Measurements from ENCODE around the gene FAM149A. TPM values are rescaled to one million over a fixed set of nuclear protein-coding genes. Genes with fewer than 3 reads are reported as not detected.

FAM149A gene
- polyA plus RNA-seq, 3 donors: not detected

DNA sequence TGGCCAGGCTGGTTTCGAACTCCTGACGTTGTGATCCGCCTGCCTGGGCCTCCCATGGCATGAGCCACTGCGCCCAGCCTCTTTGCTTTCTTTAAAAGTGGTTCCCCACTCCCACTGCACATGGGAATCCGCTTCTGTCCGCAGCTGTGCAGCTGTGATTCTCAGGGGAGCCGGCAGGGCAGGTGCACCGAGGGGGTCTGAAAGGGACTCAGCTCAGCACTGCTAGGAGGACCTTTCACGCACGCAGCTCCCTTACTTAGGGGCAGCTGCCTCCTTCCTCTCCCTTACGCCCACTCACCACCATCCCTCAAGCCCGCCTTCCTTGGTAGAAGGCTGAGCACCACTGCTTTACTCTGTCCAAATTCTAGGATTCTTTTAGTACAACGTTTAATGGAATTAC, 46.4 kb downstream of the FAM149A start:
- no peak overlapping the region for H3K4me3 ChIP-seq (replicated peaks in 1 of 3; ENCODE audit: low read depth in 2 of 3, low read length in 3 of 3)
- Mint-ChIP-seq H3K27ac (no peak overlapping the region), H3K27me3 (ENCODE audit: low read depth in 3 of 3) (peaks cover 20 to 41% (median 31%) of the 10 kb centered on the region in 3 donors), H3K9me3 (peaks cover 0 to 3% (median 0%) of the 10 kb centered on the region in 7 donors), H3K4me3 (no peak overlapping the region), H3K36me3 (no peaks in the 10 kb centered on the region), H3K4me1 (no peaks in the 10 kb centered on the region)
- no peak overlapping the region for H3K27ac ChIP-seq (ENCODE audit: low read depth in 1 of 2, low read length in 2 of 2)
- 95% methylated on average over 10 of the region's 13 CpGs for WGBS (ENCODE audit: insufficient coverage)
- H4K20me1 ChIP-seq (ENCODE audit: insufficient read depth, low read length): no peaks in the 10 kb centered on the region
- TF ChIP-seq CTCF (IDR thresholded peaks at IDR 0.05): no peak
- no peaks in the 10 kb centered on the region for H3K79me2 ChIP-seq (ENCODE audit: insufficient read depth, low read length)
- no peaks in the 10 kb centered on the region for H3K4me1 ChIP-seq (ENCODE audit: control insufficient read depth in 1 of 2, insufficient read depth in 2 of 2, low read length in 2 of 2)
- H3K27me3 ChIP-seq (ENCODE audit: control insufficient read depth in 2 of 2, insufficient read depth in 2 of 2, low read length in 2 of 2): peaks cover 8 to 23% of the 10 kb centered on the region in 2 donors
- no peak for DNase-seq
- H3K36me3 ChIP-seq (replicated peaks in 1 of 2; ENCODE audit: control insufficient read depth in 1 of 2, insufficient read depth in 2 of 2, low read length in 2 of 2): no peaks in the 10 kb centered on the region
- H3K9ac ChIP-seq (ENCODE audit: insufficient read depth, low read length, poor library complexity, severe bottlenecking): no peak overlapping the region
- no peaks in the 10 kb centered on the region for H3K9me3 ChIP-seq (replicated peaks in 1 of 2; ENCODE audit: control insufficient read depth in 1 of 2, insufficient read depth in 1 of 2, low read length in 2 of 2)
- no peak overlapping the region for H2AFZ ChIP-seq (ENCODE audit: insufficient read depth, low read depth, low read length, poor library complexity, severe bottlenecking)
- intact Hi-C loops (cut with micrococcal nuclease): no loop called here
- H3K4me2 ChIP-seq (replicated peaks; ENCODE audit: extremely low read depth, low read length, poor library complexity, severe bottlenecking): no peak overlapping the region

GRCh38 chr4:186151499-186151898, 47.0 kb downstream of the FAM149A start:
- Histone ChIP-seq H3K9me3 (replicated peaks in 1 of 2; ENCODE audit: control insufficient read depth in 1 of 2, insufficient read depth in 1 of 2, low read length in 2 of 2) (no peaks in the 10 kb centered on the region), H3K36me3 (replicated peaks in 1 of 2; ENCODE audit: control insufficient read depth in 1 of 2, insufficient read depth in 2 of 2, low read length in 2 of 2) (no peaks in the 10 kb centered on the region), H3K4me3 (replicated peaks in 1 of 3; ENCODE audit: low read depth in 2 of 3, low read length in 3 of 3) (no peak overlapping the region), H3K4me1 (ENCODE audit: control insufficient read depth in 1 of 2, insufficient read depth in 2 of 2, low read length in 2 of 2) (no peaks in the 10 kb centered on the region), H3K9ac (ENCODE audit: insufficient read depth, low read length, poor library complexity, severe bottlenecking) (no peak overlapping the region), H2AFZ (ENCODE audit: insufficient read depth, low read depth, low read length, poor library complexity, severe bottlenecking) (no peak overlapping the region), H3K27me3 (ENCODE audit: control insufficient read depth in 2 of 2, insufficient read depth in 2 of 2, low read length in 2 of 2) (peaks cover 2 to 17% of the 10 kb centered on the region in 2 donors), H3K4me2 (replicated peaks; ENCODE audit: extremely low read depth, low read length, poor library complexity, severe bottlenecking) (no peak overlapping the region), H4K20me1 (ENCODE audit: insufficient read depth, low read length) (no peaks in the 10 kb centered on the region), H3K79me2 (ENCODE audit: insufficient read depth, low read length) (no peaks in the 10 kb centered on the region), H3K27ac (ENCODE audit: low read depth in 1 of 2, low read length in 2 of 2) (no peak overlapping the region)
- H3K9me3 Mint-ChIP-seq: peaks cover 0 to 3% (median 0%) of the 10 kb centered on the region in 7 donors
- DNase-seq: no peak
- H3K27ac Mint-ChIP-seq: no peak overlapping the region
- intact Hi-C loops (cut with micrococcal nuclease): no loop called here
- no peaks in the 10 kb centered on the region for H3K36me3 Mint-ChIP-seq
- WGBS (ENCODE audit: insufficient coverage): 85% methylated on average over 2 of the region's 7 CpGs
- H3K4me3 Mint-ChIP-seq: no peak overlapping the region
- no peak for TF ChIP-seq CTCF (IDR thresholded peaks at IDR 0.05)
- no peaks in the 10 kb centered on the region for H3K4me1 Mint-ChIP-seq
- H3K27me3 Mint-ChIP-seq (ENCODE audit: low read depth in 3 of 3): peaks cover 14 to 35% (median 27%) of the 10 kb centered on the region in 3 donors
